MCF 10A (cell line): ENCODE data around the gene CTNNB1. TPM values are rescaled to one million over a fixed set of nuclear protein-coding genes. Genes with fewer than 3 reads are reported as not detected.
A peak's percentile ranks its signal among the peaks of the same experiment; 100 is the strongest.

Experiments
- BruUV-seq: library from RNA; stranded (reverse); fragments of 400-500 nt; replicated peaks from 2 replicates; lab custom pipeline; 2021; lab: Mats Ljungman, UMichigan
- CTCF ChIA-PET: fragments of 300-600 bp; sonication (Branson Sonifier 250); formaldehyde crosslinking; extraction: SDS; loops from one replicate; lab custom pipeline; 2021; ENCODE audit warnings: antibody characterized with exemption, inconsistent platforms; lab: Yijun Ruan, JAX
- POLR2A ChIA-PET: fragments of 300-600, 350-650 bp; sonication (Branson Sonifier 250); formaldehyde crosslinking; extraction: SDS; loops from one replicate; lab custom pipeline; 2020; ENCODE audit warnings: antibody characterized with exemption, inconsistent platforms; lab: Yijun Ruan, JAX
- DNase-seq: peaks from one replicate; pipeline ENCODE4 v3.0.0-alpha.2; 2018; ENCODE audit not compliant: unreplicated experiment
- H3K27ac Mint-ChIP-seq: one replicate; pipeline ENCODE4 v1.8.0; 2022; ENCODE audit warnings: mild to moderate bottlenecking, low read depth, mixed read lengths; ENCODE audit not compliant: unreplicated experiment
- H3K27me3 Mint-ChIP-seq: one replicate; pipeline ENCODE4 v1.8.0; 2022; ENCODE audit warnings: mixed read lengths; ENCODE audit not compliant: insufficient read depth, unreplicated experiment
- H3K36me3 Mint-ChIP-seq: one replicate; pipeline ENCODE4 v1.8.0; 2022; ENCODE audit warnings: mild to moderate bottlenecking, moderate library complexity, mixed read lengths; ENCODE audit not compliant: insufficient read depth, unreplicated experiment
- H3K4me1 Mint-ChIP-seq: one replicate; pipeline ENCODE4 v1.8.0; 2022; ENCODE audit warnings: mixed read lengths; ENCODE audit not compliant: insufficient read depth, unreplicated experiment
- H3K4me3 Mint-ChIP-seq: one replicate; pipeline ENCODE4 v1.8.0; 2022; ENCODE audit warnings: mild to moderate bottlenecking, moderate library complexity, mixed read lengths; ENCODE audit not compliant: unreplicated experiment
- H3K9me3 Mint-ChIP-seq: one replicate; pipeline ENCODE4 v1.8.0; 2022; ENCODE audit warnings: mixed read lengths; ENCODE audit not compliant: unreplicated experiment
- CTCF ChIP-seq: fragments of 200-600 bp; IDR thresholded peaks from one replicate; pipeline ENCODE4 v1.8.0; 2022; ENCODE audit warnings: antibody characterized with exemption, mild to moderate bottlenecking; ENCODE audit not compliant: unreplicated experiment
- intact Hi-C: fragments of 100-400 bp; cut with micrococcal nuclease; formaldehyde crosslinking; loops from 2 replicates; pipeline ENCODE4 v1.14.1; 2022
- total RNA-seq: library from RNA; stranded (reverse); gene quantifications from 2 replicates; pipeline ENCODE4 v1.2.3, GENCODE V29; 2022

CTNNB1 gene
- total RNA-seq, 1 experiment from 2014 or later = 244 TPM

- no peaks in the 10 kb centered on the region for H3K27me3 Mint-ChIP-seq
- no peak for TF ChIP-seq CTCF
- ChIA-PET POLR2A (interaction anchor here (1.0 to 1.2 kb wide), 2 partner anchors 13 to 24 kb away, joined by 4 to 11 read pairs; partner anchors contain the start of gene CTNNB1), CTCF (no interaction called here)
- no peak overlapping the region for H3K4me3 Mint-ChIP-seq
- intact Hi-C loops = no loop called here
- no peaks in the 10 kb centered on the region for H3K9me3 Mint-ChIP-seq
- peaks cover 37% of the 10 kb centered on the region for H3K4me1 Mint-ChIP-seq
- no TSS peak for BruUV-seq
- peaks cover 46% of the 10 kb centered on the region for H3K36me3 Mint-ChIP-seq
- H3K27ac Mint-ChIP-seq = no peak overlapping the region
- DNase-seq = no peak
Measured at GRCh38 chr3:41223078-41223477, 23.8 kb downstream of the CTNNB1 start.

- H3K27me3 Mint-ChIP-seq = no peaks in the 10 kb centered on the region
- H3K4me3 Mint-ChIP-seq = no peak overlapping the region
- DNase-seq = no peak
- no peak overlapping the region for H3K27ac Mint-ChIP-seq
- peaks cover 52% of the 10 kb centered on the region for H3K36me3 Mint-ChIP-seq
- no peaks in the 10 kb centered on the region for H3K9me3 Mint-ChIP-seq
- TF ChIP-seq CTCF = no peak
- no TSS peak for BruUV-seq
- H3K4me1 Mint-ChIP-seq = peaks cover 37% of the 10 kb centered on the region
- intact Hi-C loops = no loop called here
- CTCF ChIA-PET = interaction anchor here (0.6 to 1.5 kb wide), 3 partner anchors 504 to 643 kb away, joined by 3 to 7 read pairs (median 3); no protein-coding TSS in a partner anchor
- POLR2A ChIA-PET = interaction anchor here (0.9 to 1.3 kb wide), 3 partner anchors 19 to 25 kb away, joined by 3 to 11 read pairs (median 5); partner anchors contain the start of gene CTNNB1
Measured at GRCh38 chr3:41223691-41224090, 24.4 kb downstream of the CTNNB1 start.

- peak; percentile 89 for DNase-seq
- no TSS peak for BruUV-seq
- no peaks in the 10 kb centered on the region for H3K9me3 Mint-ChIP-seq
- ChIA-PET CTCF (interaction anchor here (0.5 to 1.5 kb wide), 5 partner anchors 123 to 644 kb away, joined by 3 to 7 read pairs (median 3); no protein-coding TSS in a partner anchor), POLR2A (interaction anchor here (0.9 to 1.3 kb wide), 5 partner anchors 20 to 26 kb away, joined by 3 to 11 read pairs (median 4); partner anchors contain the start of gene CTNNB1)
- intact Hi-C loops = no loop called here
- H3K4me1 Mint-ChIP-seq = peaks cover 37% of the 10 kb centered on the region
- no peaks in the 10 kb centered on the region for H3K27me3 Mint-ChIP-seq
- peaks cover 58% of the 10 kb centered on the region for H3K36me3 Mint-ChIP-seq
- no peak for TF ChIP-seq CTCF
- no peak overlapping the region for H3K4me3 Mint-ChIP-seq
- H3K27ac Mint-ChIP-seq = no peak overlapping the region
Measured at GRCh38 chr3:41224120-41224806, 25.0 kb downstream of the CTNNB1 start.
